ENCODE results near the gene SLC6A11.

Gene SLC6A11

GRCh38 chr3:10911350-10912002 lies 95.4 kb downstream of the SLC6A11 start:
- Histone ChIP-seq H3K9me3 (ENCODE audit: low read length) (peaks cover 4% of the 10 kb centered on the region; the same call in 1 of the 2 replicates), H3K4me3 (ENCODE audit: low read depth, low read length, poor library complexity, severe bottlenecking) (no peak overlapping the region), H3K9ac (ENCODE audit: low read length) (no peak overlapping the region), H3K27me3 (ENCODE audit: insufficient read depth, low read length) (no peaks in the 10 kb centered on the region), H3F3A (ENCODE audit: insufficient read depth, low read length) (no peaks in the 10 kb centered on the region), H3K36me3 (ENCODE audit: insufficient read depth, low read length) (no peaks in the 10 kb centered on the region), H4K20me1 (ENCODE audit: insufficient read depth, low read length) (no peaks in the 10 kb centered on the region), H3K4me2 (ENCODE audit: low read length) (no peak overlapping the region), H3K4me1 (ENCODE audit: insufficient read depth, low read length, severe bottlenecking) (no peaks in the 10 kb centered on the region), H2AFZ (ENCODE audit: low read length) (no peak overlapping the region), H3K9me2 (ENCODE audit: low read depth, low read length) (no peaks in the 10 kb centered on the region), H3K27ac (ENCODE audit: low read depth, low read length, poor library complexity, severe bottlenecking) (no peak overlapping the region), H3K79me2 (ENCODE audit: insufficient read depth, low read length) (no peaks in the 10 kb centered on the region)
- TF ChIP-seq CTCF (IDR thresholded peaks at IDR 0.05; ENCODE audit: low read length) (no peak), EZH2 (IDR thresholded peaks at IDR 0.05; ENCODE audit: borderline replicate concordance, low read length) (no peak)

GRCh38 chr3:10912786-10913185 lies 96.8 kb downstream of the SLC6A11 start:
- Histone ChIP-seq H3K36me3 (ENCODE audit: insufficient read depth, low read length) (no peaks in the 10 kb centered on the region), H3F3A (ENCODE audit: insufficient read depth, low read length) (no peaks in the 10 kb centered on the region), H3K4me3 (ENCODE audit: low read depth, low read length, poor library complexity, severe bottlenecking) (no peak overlapping the region), H3K79me2 (ENCODE audit: insufficient read depth, low read length) (no peaks in the 10 kb centered on the region), H3K9me3 (ENCODE audit: low read length) (no peaks in the 10 kb centered on the region), H3K27me3 (ENCODE audit: insufficient read depth, low read length) (no peaks in the 10 kb centered on the region), H3K27ac (ENCODE audit: low read depth, low read length, poor library complexity, severe bottlenecking) (no peak overlapping the region), H3K4me2 (ENCODE audit: low read length) (no peak overlapping the region), H2AFZ (ENCODE audit: low read length) (no peak overlapping the region), H3K9ac (ENCODE audit: low read length) (no peak overlapping the region), H3K9me2 (ENCODE audit: low read depth, low read length) (no peaks in the 10 kb centered on the region), H4K20me1 (ENCODE audit: insufficient read depth, low read length) (no peaks in the 10 kb centered on the region), H3K4me1 (ENCODE audit: insufficient read depth, low read length, severe bottlenecking) (no peaks in the 10 kb centered on the region)
- TF ChIP-seq CTCF (IDR thresholded peaks at IDR 0.05; ENCODE audit: low read length) (no peak), EZH2 (IDR thresholded peaks at IDR 0.05; ENCODE audit: borderline replicate concordance, low read length) (no peak)

GRCh38 chr3:10915376-10915775 lies 99.3 kb downstream of the SLC6A11 start:
- Histone ChIP-seq H3K9me2 (ENCODE audit: low read depth, low read length) (no peaks in the 10 kb centered on the region), H3K4me2 (ENCODE audit: low read length) (no peak overlapping the region), H2AFZ (ENCODE audit: low read length) (no peak overlapping the region), H3F3A (ENCODE audit: insufficient read depth, low read length) (no peaks in the 10 kb centered on the region), H3K27me3 (ENCODE audit: insufficient read depth, low read length) (no peaks in the 10 kb centered on the region), H3K36me3 (ENCODE audit: insufficient read depth, low read length) (no peaks in the 10 kb centered on the region), H3K9ac (ENCODE audit: low read length) (no peak overlapping the region), H3K9me3 (ENCODE audit: low read length) (no peaks in the 10 kb centered on the region), H4K20me1 (ENCODE audit: insufficient read depth, low read length) (no peaks in the 10 kb centered on the region), H3K4me3 (ENCODE audit: low read depth, low read length, poor library complexity, severe bottlenecking) (no peak overlapping the region), H3K79me2 (ENCODE audit: insufficient read depth, low read length) (no peaks in the 10 kb centered on the region), H3K4me1 (ENCODE audit: insufficient read depth, low read length, severe bottlenecking) (no peaks in the 10 kb centered on the region), H3K27ac (ENCODE audit: low read depth, low read length, poor library complexity, severe bottlenecking) (no peak overlapping the region)
- TF ChIP-seq EZH2 (IDR thresholded peaks at IDR 0.05; ENCODE audit: borderline replicate concordance, low read length) (no peak), CTCF (IDR thresholded peaks at IDR 0.05; ENCODE audit: low read length) (no peak)
